HuH-7.5 (cell line): Measurements from ENCODE around the gene PRICKLE2.

Experiments
- DNase-seq: peaks from one replicate; pipeline ENCODE4 v3.0.0; 2011; ENCODE audit warnings: low spot score

The PRICKLE2 gene

DNA sequence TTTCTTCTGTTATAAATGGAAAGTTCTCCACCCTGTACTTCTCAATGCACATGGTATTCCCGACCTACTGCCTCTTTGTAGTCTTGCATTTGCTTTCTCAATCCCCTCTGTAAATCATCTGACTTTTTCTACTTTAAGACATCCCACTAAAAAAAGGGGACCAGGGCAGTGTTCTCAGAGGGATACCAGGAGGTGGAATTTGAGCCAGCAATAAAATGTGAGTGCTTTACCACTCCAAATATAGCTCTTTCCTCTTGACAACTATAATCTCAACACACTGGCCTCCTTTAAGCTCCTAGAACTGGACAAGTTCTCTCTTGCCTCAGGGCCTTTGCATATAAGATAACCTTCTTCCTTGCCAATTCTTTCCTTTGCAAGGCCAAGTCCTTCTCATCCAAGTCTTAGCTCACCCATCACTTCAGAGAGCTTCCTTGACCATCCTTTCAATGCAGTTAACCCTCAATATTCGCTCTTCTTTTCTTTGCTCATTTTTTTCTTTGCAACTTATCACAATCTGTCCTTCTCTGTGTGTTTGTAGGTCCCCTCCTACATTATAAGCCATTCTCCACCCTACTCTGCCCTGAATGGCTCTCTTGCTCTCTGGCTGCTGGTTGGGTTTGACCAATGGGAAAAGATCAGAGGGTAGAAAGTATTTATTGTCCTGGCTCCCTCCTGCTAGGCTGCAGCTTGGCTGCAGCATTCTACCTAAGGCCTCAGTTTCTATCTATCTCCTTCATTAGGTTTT lies 93.4 kb downstream of the PRICKLE2 start:
- DNase-seq = no peak

DNA sequence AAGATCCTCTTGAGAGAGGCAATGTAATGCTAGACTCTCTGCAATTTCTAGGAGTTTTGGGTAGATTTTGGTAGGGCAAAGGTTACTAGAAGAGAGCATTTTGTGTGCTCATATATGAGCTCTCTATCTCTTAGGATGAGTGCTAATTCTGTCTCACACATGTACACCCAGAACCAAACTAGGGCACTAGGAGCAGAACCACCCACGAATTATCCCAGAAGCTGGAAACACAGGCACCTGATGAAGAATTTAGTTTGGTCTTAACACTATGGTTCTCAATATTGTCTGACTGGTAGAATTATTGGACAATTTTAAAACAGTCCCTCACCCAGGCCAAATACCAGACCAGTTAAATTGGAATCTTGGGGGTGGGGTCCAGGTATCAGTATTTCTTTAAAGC lies 94.8 kb downstream of the PRICKLE2 start:
- no peak for DNase-seq

DNA sequence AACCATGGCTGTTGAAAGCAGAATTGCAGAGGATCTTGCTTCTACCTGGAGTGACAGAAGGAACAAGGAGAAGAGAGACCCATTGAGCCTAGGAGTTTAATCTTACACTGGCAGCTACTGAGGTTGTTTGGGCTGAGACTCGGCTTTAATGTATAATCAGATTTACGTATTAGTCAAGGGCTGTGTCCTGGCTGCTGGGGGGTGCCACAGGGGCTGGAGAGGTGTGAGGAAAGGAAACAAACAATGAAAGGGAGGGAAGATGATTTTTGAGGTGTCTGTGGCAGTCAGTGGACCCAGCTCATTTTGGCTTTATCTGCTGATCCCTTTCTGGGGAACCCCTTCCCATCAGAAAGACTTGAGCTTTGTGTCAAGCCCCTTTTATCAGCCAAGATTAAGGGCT lies 95.7 kb downstream of the PRICKLE2 start:
- DNase-seq = no peak

DNA sequence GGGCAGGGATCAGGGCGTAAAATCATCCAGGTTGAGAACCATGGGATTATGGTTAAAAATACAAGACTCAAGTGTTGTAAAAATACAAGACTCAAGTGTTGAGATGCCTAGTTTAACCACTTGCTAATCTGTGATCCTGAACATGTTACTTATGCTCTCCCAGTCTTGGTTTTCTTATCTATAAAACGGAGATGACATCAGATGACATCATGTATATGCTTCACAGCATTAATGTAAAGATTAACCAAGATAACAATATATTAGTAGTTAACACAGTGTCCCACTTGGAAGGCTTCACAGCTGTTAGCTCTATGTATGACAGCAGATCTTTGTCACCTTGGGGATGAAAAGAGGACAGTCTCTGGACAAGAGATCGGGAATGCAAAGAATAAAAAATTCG lies 96.2 kb downstream of the PRICKLE2 start:
- DNase-seq = no peak

DNA sequence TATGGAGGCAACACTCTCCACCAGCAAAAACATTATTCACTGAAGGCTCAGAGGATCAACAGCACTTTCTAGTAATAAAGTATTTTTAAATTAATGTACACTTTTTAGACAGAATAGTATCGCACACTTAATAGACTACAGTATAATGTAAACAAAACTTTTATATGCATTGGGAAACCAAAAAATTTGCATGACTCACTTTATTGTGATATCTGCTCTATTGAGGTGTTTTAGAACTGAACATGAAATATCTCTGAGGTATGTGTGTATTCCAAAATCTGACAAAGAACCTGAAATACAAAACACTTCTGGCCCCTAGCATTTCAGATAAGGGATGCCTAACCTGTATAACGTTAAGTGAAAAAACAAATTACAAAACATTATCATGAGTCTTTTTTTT lies 99.7 kb downstream of the PRICKLE2 start:
- DNase-seq = no peak

DNA sequence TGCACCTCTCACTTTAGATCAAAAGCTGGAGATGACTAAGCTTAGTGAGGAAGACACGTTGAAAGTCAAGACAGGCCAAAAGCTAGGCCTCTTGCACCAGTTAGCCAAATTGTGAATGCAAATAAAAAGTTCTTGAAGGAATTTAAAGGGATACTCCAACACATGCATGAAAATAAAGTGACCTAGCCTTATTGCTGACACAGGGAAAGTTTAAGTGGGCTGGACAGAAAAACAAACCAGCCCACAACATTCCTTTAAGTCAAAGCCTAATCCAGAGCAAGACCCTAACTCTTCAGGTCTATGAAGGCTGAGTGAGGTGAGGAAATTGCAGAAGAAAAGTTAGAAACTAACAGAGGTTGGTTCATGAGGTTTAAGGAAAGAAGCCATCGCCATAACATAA lies 101.3 kb downstream of the PRICKLE2 start:
- DNase-seq = no peak

DNA sequence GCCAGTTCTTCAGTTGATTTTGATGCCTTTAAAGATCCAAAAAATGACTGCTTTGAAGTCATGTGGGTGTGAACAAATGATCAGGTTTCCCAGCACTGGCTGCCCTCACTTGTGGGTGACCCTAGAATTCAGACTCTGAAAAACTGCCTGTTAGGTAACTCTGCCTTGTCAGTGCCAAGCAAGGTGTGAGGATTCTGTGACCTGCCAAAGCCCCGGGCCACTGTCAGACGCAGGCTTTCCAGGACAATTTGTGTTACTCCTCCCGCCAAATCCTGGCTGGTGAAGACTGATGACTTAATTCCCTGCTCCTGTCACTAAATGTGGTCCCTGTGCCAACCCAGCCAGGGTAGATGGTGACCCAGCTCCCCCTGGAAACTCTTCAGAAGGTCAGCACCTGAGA lies 102.8 kb downstream of the PRICKLE2 start:
- no peak for DNase-seq

DNA sequence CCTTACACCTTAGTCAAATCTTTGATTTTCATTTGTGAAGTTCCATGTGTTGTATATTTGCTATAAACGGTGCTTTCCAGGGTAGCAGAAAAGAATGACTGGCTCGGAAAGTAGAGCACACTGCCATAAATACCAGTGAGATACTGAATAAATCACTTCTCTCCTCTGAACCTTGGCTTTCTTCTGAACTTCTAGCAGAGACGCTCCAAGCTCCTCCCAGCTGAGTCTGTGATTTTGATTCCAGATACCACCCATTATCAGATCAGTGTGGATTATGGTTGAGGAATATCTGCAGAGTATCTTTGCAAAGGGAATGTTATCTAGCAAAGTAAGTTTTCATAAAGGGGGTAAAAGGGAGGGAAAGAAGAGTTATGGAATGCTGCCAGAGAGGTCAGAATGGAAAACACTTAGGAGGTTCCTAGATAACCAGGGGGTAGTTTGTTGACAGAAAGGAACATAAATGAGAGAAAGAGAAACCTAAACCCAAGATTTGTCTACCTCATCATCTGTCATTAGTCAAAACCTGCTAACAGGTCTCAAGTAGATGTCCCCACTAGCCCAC lies 103.4 kb downstream of the PRICKLE2 start:
- DNase-seq = no peak

DNA sequence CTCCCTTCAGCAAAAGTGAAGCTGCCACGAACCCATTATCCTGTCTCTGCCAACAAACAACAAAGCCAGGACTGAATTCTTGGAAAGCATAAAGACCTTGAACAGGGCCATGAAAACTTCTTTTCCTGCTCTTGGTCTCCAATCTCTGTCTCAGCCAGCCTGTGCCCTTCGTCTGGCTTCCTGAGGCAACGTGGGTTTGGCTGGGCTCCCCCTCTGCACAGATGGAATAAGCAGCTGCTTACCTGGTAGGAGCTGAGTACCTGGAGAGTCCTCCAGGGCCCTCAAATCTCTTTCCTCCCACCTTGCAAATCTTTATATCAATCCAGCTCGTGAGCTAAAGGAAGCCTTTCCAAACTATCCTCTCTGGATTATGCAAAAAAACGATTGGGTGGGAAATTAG lies 104.4 kb downstream of the PRICKLE2 start:
- DNase-seq = no peak

DNA sequence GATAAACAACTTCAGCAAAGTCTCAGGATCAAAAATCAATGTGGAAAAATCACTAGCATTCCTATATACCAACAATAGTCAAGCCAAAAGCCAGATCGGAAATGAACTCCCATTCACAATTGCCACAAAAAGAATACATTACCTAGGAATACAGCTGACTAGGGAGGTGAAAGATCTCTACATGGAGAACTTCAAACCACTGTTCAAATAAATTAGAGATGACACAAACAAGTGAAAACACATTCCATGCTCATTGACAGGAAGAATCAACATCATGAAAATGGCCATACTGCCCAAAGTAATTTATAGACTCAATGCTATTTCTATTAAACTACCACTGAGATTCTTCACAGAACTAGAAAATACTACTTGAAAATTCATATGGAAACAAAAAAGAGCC lies 107.8 kb downstream of the PRICKLE2 start:
- DNase-seq = no peak

DNA sequence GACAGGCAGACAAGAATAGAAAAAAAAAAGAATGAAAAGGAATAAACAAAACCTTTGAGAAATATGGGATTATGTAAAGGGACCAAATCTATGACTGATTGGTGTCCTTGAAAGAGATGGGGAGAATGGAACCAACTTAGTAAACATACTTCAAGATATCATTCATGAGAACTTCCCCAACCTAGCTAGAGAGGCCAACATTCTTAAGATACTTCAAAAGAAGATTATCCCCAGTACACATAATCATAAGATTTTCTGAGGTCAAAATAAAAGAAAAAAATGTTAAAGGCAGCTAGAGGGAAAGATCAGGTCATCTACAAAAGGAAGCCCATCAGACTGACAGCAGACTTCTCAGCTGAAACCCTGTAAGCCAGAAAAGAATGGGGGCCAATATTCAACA lies 110.6 kb downstream of the PRICKLE2 start:
- no peak for DNase-seq

DNA sequence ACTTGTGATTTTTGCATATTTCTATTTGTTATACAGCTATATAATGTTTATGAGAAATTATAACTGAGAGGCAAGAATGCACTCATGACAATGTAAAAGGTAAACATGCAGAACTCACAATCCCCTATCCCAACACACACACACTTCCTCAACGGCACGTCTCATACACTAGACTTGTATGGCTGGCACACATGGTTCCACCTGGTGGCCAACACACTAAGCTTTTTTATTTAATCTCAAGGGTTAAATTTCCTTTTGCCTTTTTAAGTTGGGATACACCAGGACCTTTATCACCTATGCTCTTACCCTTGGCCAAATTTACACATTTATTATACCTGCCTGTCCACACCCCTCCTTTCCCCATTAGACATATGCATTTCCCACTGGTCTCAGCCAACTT lies 113.4 kb downstream of the PRICKLE2 start:
- peak; percentile 35 for DNase-seq

DNA sequence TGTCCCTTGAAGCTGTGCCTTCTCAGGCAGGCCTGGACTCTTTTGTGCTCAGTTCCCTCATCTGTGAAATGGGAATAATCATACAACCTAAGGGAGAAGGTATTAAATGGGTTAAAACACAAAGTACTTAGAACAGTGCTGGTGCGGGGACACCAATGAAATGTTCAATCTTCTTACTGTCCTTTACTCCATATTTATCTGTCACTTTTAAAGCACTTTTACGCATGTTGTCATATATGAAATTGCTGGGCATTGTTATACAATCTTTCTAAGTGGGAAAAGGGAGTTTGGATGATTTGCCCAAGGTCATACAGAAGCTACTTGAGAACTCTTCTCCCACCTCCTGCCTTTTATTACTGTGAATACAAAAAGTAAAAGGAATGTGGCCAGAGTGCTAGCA lies 114.2 kb downstream of the PRICKLE2 start:
- DNase-seq = no peak

DNA sequence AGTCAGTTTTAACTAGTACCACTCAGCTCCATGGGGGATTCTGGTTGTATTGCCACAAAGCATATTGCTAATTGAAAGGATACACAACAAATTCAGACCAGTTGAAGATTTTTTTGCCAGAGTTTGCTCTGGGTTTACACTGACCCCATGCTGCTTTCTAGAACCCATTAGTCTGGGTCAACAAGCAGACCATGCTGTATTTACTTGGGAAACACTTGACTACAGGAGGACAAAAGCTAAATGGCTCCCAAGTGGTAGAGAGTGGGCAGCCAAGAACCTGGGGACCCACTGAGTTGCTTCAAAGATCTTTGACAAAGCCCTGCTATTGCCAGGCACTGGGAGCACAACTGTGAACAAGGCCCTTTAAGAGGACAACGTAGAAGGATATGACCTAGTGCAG lies 115.2 kb downstream of the PRICKLE2 start:
- no peak for DNase-seq

DNA sequence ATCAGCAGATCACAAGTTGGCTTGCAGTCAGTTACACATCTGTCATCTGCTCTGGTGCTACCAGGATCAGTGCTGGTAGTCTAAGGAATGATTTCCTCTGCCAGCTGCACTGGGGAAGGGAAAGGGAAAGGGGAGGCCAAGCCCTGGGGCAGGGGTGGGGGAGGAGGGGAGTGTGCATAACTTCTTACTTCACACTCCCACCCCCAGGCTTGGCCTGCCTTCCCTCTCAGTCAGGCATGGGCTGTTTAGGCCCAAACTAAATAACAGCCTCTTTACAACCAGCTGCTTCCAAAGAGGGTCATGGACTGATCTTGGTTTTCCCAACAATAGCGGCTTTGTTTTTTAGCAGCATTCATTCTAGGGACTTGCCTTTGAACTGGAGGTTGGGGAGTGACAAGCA lies 115.8 kb downstream of the PRICKLE2 start:
- no peak for DNase-seq

DNA sequence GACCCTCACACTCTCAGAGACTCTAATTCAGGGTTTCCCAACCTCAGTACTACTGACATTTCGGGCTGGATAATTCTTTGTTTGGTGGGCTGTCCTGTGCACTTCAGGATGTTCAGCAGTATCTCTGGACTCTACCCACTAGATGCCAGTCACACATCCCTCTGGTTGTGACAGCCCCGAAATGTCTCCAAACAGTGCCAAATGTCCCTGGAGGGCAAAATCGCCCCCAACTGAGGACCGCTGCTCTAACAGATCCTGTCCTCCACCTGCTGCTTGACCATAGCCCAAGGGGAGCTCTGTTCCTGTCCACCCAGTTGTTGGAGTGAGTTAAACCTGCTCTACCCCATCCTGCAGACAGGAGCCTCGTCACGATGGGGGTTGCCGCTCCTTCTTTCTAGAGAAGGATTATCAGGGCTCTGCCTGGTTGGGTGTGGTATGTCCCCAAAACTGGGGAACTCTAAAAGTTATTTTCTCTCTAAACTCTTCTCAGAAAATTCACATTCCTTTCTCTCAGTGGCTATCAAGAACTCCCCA lies 116.4 kb downstream of the PRICKLE2 start:
- DNase-seq = no peak

DNA sequence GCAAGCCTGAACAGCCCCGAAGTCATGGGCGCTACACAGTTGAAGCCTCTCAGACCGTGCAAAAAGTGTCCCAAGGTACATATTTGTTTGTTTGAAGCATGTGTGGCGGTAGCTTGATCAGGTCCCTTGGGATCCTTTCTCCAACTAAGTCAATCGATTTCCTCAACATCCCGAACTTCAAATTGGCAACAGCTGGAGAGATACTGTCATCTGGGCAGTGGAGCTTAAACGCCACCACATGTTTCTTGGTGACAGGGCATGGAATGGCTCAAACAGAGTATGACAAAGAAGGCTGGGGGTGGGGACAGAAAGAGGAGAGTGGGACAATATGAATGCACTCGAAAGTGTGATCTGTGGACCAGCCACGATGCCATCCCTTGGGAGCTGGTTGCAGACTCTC lies 117.0 kb downstream of the PRICKLE2 start:
- no peak for DNase-seq

DNA sequence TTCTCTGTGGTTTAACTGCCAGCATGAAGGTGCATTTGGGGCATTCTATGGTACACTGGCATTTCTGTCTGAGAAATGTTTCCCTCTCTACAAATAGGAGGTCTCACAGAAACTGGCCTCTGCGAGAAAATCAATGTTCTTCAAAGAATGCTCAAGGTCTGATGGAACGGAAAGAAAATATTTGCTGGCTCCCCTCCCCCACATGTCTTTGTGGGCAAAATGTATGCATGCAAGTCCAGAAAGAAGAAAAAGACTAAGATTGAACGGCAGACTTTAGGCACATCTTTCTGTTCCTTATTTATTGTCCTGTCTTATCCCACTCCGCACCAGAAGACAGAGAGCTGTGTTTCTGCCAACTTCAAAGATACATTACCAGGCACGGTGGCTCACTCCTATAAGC lies 118.1 kb downstream of the PRICKLE2 start:
- no peak for DNase-seq

DNA sequence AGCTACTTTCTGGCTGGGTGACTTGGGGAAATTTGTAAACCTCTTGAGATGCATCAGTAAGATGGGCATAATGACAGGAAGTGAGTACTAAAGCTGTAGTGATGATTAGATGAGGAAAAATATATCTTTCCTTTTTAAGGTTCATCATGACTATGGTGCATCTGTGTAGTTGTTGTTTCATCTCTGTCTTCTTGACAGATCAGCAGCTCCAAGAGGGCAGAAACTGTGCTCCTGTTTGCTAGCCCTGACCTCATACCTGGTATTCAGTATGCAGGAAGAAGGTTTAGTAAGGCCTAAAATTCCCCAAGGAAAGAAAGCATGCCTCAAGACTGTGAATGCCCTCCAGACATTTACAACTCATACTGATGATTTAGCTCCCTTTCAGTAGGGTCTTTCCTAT lies 119.5 kb downstream of the PRICKLE2 start:
- no peak for DNase-seq

DNA sequence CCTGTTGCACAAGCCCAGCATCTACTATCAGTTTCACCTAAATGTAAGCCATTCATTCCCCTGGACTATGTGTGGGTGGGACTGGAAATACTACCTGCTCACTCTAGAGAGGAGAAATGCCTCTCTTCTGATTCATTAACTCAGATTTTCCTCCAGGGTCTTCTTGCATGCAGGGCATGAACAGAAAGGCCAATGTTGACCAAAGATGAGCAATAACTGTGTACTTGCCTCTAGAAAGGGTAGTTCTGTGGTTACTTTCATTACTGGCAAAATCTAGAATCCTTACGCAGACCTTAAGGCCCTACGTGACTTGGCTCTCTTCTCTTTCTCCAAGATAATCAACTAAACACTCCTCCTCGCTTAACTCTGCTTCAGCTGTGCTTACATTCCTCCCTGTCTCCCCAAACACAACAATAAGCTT lies 120.6 kb downstream of the PRICKLE2 start:
- DNase-seq = no peak

DNA sequence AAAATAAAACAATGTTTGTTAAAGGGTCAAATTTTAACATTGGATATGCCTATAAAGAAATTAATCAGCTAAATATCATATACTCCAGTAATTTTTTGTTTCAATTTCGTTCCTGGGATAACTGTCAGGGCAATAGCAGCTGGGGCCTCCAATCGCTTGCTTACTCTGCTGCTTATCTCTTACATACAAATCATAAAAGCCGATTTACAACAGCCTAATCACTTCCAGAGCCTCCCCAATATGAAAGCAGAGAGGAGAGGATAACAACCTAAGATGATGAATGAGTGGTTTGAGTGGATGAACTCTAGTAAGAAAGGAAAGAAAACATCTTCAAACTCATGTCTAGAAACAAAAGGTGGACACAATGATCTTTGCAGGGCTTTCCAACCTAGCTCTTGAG lies 121.3 kb downstream of the PRICKLE2 start:
- no peak for DNase-seq

DNA sequence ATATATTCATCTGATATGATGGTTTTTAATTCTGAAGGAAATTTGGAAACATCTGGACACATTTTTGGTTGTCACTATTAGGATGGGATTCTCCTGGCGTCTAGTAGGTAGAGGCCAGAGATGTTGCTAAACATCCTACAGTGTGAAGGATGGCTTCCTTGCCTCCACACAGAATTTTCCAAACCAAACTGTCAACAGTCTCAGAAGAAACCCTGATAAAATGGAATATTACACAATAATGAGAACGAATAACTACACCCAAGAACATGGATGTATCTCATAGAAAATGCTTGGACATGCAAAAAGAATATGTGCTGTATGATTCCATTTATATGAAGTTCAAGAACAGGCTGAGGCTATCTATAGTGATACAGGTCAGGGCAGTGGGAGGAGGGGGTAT lies 122.1 kb downstream of the PRICKLE2 start:
- no peak for DNase-seq

DNA sequence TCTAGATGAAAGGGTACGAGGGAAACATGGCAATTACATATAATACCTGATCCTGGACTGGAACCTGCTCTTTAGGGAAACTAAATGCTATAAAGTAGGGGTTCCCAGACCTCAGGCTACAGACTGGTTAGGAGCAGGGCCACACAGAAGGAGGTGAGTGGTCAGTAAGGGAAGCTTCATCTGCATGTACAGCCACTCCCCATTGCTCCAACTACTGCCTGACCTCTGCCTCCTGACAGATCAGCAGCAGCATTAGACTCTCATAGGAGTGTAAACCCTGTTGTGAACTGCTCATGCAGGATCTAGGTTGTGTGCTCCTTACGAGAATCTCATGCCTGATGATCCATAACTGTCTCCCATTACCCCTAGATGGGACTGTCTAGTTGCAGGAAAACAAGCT lies 123.1 kb downstream of the PRICKLE2 start:
- no peak for DNase-seq

DNA sequence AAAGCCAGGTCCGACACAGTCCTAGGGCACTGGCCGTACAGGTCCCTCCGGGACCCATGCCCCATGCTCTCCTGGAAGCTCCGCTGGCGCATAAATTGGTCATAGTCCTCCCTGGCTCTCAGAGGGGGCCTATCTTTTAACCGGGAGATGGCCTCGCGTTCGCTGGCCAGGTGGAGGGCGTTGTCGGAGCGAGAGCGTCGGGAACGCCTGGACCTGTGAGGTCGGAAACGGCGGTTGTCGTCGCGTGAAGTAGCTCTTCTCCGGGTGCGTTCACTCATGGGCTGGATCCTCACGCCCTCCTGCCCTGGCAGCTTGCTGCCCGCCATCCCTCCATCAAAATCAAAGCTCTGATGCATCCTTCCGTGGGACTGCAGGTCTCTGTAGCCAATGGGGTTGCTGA lies 126.0 kb downstream of the PRICKLE2 start:
- DNase-seq = no peak
